HepG2 (cell line): Measurements from ENCODE around the gene PLXND1. TPM values are rescaled to one million over a fixed set of nuclear protein-coding genes. Genes with fewer than 3 reads are reported as not detected.
A peak's percentile ranks its signal among the peaks of the same experiment; 100 is the strongest.

ENCODE experiments used
- CSRNP2 ChIP-seq: sonication (generic); formaldehyde crosslinking; conservative IDR thresholded peaks from 2 replicates; pipeline ENCODE4 v1.8.0; 2022; ENCODE audit warnings: low read depth, missing genetic modification reagents
- FOXK2 ChIP-seq: fragments of 450-650 bp; IDR thresholded peaks from 2 replicates; pipeline ENCODE4 v1.6.1; 2016
- GMEB1 ChIP-seq: sonication (generic); formaldehyde crosslinking; IDR thresholded peaks from 2 replicates; pipeline ENCODE4 v1.5.1; 2020; ENCODE audit warnings: missing genetic modification reagents, mild to moderate bottlenecking, borderline replicate concordance
- NFKB2 ChIP-seq: sonication (generic); formaldehyde crosslinking; IDR thresholded peaks from 2 replicates; pipeline ENCODE4 v1.4.0; 2020; ENCODE audit warnings: missing genetic modification reagents, borderline replicate concordance
- PREB ChIP-seq: sonication (generic); formaldehyde crosslinking; IDR thresholded peaks from 2 replicates; pipeline ENCODE4 v1.4.0; 2020; ENCODE audit warnings: missing genetic modification reagents
- REST ChIP-seq, 2 experiments: IDR thresholded peaks; 2 replicates each; pipeline ENCODE4 v1.6.1; 2011 to 2012; ENCODE audit warnings: low read length in 2 of 2, borderline replicate concordance in 1 of 2, low read depth in 1 of 2, mild to moderate bottlenecking in 1 of 2, moderate library complexity in 1 of 2
- SYNCRIP ChIP-seq: fragments of 200-400 bp; formaldehyde crosslinking; IDR thresholded peaks from 2 replicates; pipeline ENCODE4 v1.6.1; 2018; ENCODE audit warnings: mild to moderate bottlenecking, low read depth, low read length; ENCODE audit not compliant: insufficient read depth
- ZBTB40 ChIP-seq, 2 experiments: fragments of 450-650 bp in 1 of 2; sonication (generic) in 1 of 2; formaldehyde crosslinking in 1 of 2; IDR thresholded peaks; 2 replicates each; pipeline versions ENCODE4 v1.6.1 to v1.8.0; 2016 to 2022; ENCODE audit warnings: antibody characterized with exemption in 1 of 2, mild to moderate bottlenecking in 1 of 2, missing genetic modification reagents in 1 of 2
- ZNF335 ChIP-seq: sonication (generic); formaldehyde crosslinking; IDR thresholded peaks from 2 replicates; pipeline ENCODE4 v1.4.0; 2020; ENCODE audit warnings: missing genetic modification reagents
- ZNF724P ChIP-seq: sonication (generic); formaldehyde crosslinking; IDR thresholded peaks from 2 replicates; pipeline ENCODE4 v1.8.0; 2022; ENCODE audit warnings: missing genetic modification reagents, borderline replicate concordance
- polyA plus RNA-seq, 8 experiments: library from polyadenylated mRNA; depleted of rRNA in 3 of 8; stranded (reverse) in 7 of 8; unstranded in 1 of 8; fragments of >200 nt; fragmentation: Illumina TruSeq in 4 of 8; extraction: Trizol in 4 of 8; gene quantifications; 2 replicates each; pipeline versions ENCODE4 v1.2.1 to v1.2.3, GENCODE V29; 2011 to 2016; ENCODE audit warnings: low read depth in 4 of 8, missing spikeins in 1 of 8, mixed read lengths in 1 of 8; ENCODE audit not compliant: insufficient read depth in 1 of 8
- total RNA-seq, 5 experiments: library from RNA; depleted of rRNA; stranded (reverse); fragments of >200 nt; fragmentation: Illumina TruSeq; extraction: Trizol; gene quantifications; 2 replicates each; pipeline ENCODE4 v1.2.3, GENCODE V29; 2016; ENCODE audit warnings: low read depth in 1 of 5

PLXND1 gene
- total and polyA plus RNA-seq, 2 of the 13 experiments (the other 11 are each of a cell fraction or from before 2014, with no cell fraction given) = 15.9 to 42.0 TPM

GRCh38 chr3:129626744-129627349 lies 20.4 kb upstream of the PLXND1 start (continued):
- TF ChIP-seq SYNCRIP (no peak), ZBTB40 (IDR thresholded peaks at IDR 0.05) (peak; percentile 68), ZBTB40 (CRISPR knock-in tag; IDR thresholded peaks at IDR 0.05) (peak; percentile 79), NFKB2 (peak; percentile 69; the same call in 1 of the 2 replicates), GMEB1 (CRISPR knock-in tag) (no peak), REST (IDR thresholded peaks at IDR 0.05; ENCODE audit: borderline replicate concordance in 1 of 2, low read depth in 1 of 2, low read length in 2 of 2) (peak in 1 of 2 experiments; percentile 47; a peak in 1 of 4 replicates), ZNF724P (CRISPR knock-in tag) (peak; percentile 85; the same call in 1 of the 2 replicates), PREB (no peak), FOXK2 (no peak), CSRNP2 (CRISPR knock-in tag) (no peak), ZNF335 (CRISPR knock-in tag) (no peak)
